Measurements from ENCODE around the gene COG5.

DNA sequence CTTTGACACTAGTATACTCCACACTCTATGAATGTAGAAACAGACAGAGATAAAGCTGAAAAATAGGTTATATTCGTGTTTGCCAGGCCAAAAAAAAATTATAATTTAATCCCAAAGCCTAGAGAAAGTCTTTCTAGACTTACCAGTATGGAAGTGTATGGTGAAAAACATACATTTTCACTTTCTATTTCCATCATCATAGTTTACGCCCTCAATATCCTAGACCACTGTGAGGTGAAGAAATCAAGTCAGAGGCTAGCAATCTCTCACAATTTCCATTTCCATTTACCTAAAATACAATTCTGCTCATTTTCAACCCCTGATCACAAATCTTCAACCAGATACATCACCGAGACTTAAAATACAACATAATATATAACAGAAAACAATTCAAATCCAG is 77.7 kb downstream of the COG5 start:
- TF ChIP-seq TCF4 (CRISPR knock-in tag; IDR thresholded peaks at IDR 0.05; ENCODE audit: borderline replicate concordance) (no peak), ARNTL (CRISPR knock-in tag; IDR thresholded peaks at IDR 0.05; ENCODE audit: borderline replicate concordance, low read depth) (no peak), GLIS3 (CRISPR knock-in tag; IDR thresholded peaks at IDR 0.05) (no peak), ZNF8 (CRISPR knock-in tag; IDR thresholded peaks at IDR 0.05) (no peak), ZFP30 (CRISPR knock-in tag; IDR thresholded peaks at IDR 0.05) (no peak), OSR1 (CRISPR knock-in tag; IDR thresholded peaks at IDR 0.05) (no peak), CREB5 (CRISPR knock-in tag; IDR thresholded peaks at IDR 0.05; ENCODE audit: low read depth) (no peak), ESRRG (CRISPR knock-in tag; IDR thresholded peaks at IDR 0.05) (no peak), TOX (CRISPR knock-in tag; IDR thresholded peaks at IDR 0.05; ENCODE audit: borderline replicate concordance) (no peak), ZFP3 (CRISPR knock-in tag; IDR thresholded peaks at IDR 0.05) (no peak), BACH2 (CRISPR knock-in tag; IDR thresholded peaks at IDR 0.05; ENCODE audit: borderline replicate concordance) (no peak), ZNF70 (CRISPR knock-in tag; IDR thresholded peaks at IDR 0.05) (no peak)
- TF ChIP-seq, protein P1, sequence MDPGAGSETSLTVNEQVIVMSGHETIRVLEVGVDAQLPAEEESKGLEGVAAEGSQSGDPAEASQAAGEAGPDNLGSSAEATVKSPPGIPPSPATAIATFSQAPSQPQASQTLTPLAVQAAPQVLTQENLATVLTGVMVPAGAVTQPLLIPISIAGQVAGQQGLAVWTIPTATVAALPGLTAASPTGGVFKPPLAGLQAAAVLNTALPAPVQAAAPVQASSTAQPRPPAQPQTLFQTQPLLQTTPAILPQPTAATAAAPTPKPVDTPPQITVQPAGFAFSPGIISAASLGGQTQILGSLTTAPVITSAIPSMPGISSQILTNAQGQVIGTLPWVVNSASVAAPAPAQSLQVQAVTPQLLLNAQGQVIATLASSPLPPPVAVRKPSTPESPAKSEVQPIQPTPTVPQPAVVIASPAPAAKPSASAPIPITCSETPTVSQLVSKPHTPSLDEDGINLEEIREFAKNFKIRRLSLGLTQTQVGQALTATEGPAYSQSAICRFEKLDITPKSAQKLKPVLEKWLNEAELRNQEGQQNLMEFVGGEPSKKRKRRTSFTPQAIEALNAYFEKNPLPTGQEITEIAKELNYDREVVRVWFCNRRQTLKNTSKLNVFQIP (CRISPR knock-in tag; IDR thresholded peaks at IDR 0.05; ENCODE audit: borderline replicate concordance, low read depth): no peak
- TF ChIP-seq, protein P2, sequence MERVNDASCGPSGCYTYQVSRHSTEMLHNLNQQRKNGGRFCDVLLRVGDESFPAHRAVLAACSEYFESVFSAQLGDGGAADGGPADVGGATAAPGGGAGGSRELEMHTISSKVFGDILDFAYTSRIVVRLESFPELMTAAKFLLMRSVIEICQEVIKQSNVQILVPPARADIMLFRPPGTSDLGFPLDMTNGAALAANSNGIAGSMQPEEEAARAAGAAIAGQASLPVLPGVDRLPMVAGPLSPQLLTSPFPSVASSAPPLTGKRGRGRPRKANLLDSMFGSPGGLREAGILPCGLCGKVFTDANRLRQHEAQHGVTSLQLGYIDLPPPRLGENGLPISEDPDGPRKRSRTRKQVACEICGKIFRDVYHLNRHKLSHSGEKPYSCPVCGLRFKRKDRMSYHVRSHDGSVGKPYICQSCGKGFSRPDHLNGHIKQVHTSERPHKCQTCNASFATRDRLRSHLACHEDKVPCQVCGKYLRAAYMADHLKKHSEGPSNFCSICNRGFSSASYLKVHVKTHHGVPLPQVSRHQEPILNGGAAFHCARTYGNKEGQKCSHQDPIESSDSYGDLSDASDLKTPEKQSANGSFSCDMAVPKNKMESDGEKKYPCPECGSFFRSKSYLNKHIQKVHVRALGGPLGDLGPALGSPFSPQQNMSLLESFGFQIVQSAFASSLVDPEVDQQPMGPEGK (CRISPR knock-in tag; IDR thresholded peaks at IDR 0.05; ENCODE audit: borderline replicate concordance): no peak
